ENCODE data around the gene SLC2A14.
A peak's percentile ranks its signal among the peaks of the same experiment; 100 is the strongest.
"Not testable (repeated sequence)": the region's sequence is repeated elsewhere in the genome, so short reads cannot be mapped to it uniquely, and the experiment has no call there.

SLC2A14 gene

GRCh38 chr12:7869137-7869536, 3.6 kb downstream of the SLC2A14 start:
- no peak for DNase-seq (ENCODE audit: low read depth)

GRCh38 chr12:7868391-7868790, 4.3 kb downstream of the SLC2A14 start:
- no peak for DNase-seq (ENCODE audit: low read depth)

GRCh38 chr12:7864601-7865150, 8.0 kb downstream of the SLC2A14 start:
- no peak for DNase-seq (ENCODE audit: low read depth)

- not testable (repeated sequence) for DNase-seq (ENCODE audit: low read depth)
These were observed 9.8 kb downstream of the SLC2A14 start for GRCh38 chr12:7862814-7863348.

- DNase-seq (ENCODE audit: low read depth) = not testable (repeated sequence)
These were observed 10.4 kb downstream of the SLC2A14 start for GRCh38 chr12:7862301-7862700.

- peak; percentile 69 for DNase-seq (ENCODE audit: low read depth)
These were observed 13.2 kb downstream of the SLC2A14 start for GRCh38 chr12:7859552-7859951.

GRCh38 chr12:7857971-7858370, 14.7 kb downstream of the SLC2A14 start:
- no peak for DNase-seq (ENCODE audit: low read depth)

GRCh38 chr12:7856516-7856915, 16.2 kb downstream of the SLC2A14 start:
- DNase-seq (ENCODE audit: low read depth) = no peak

GRCh38 chr12:7853557-7853956, 19.2 kb downstream of the SLC2A14 start:
- no peak for DNase-seq (ENCODE audit: low read depth)

- not testable (repeated sequence) for DNase-seq (ENCODE audit: low read depth)
These were observed 21.1 kb downstream of the SLC2A14 start for GRCh38 chr12:7851622-7852081.

GRCh38 chr12:7850099-7850498, 22.6 kb downstream of the SLC2A14 start:
- DNase-seq (ENCODE audit: low read depth) = not testable (repeated sequence)

GRCh38 chr12:7848098-7848422, 24.7 kb downstream of the SLC2A14 start:
- not testable (repeated sequence) for DNase-seq (ENCODE audit: low read depth)

GRCh38 chr12:7847226-7848097, 25.3 kb downstream of the SLC2A14 start:
- not testable (repeated sequence) for DNase-seq (ENCODE audit: low read depth)

GRCh38 chr12:7844116-7844515, 28.6 kb downstream of the SLC2A14 start:
- no peak for DNase-seq (ENCODE audit: low read depth)

GRCh38 chr12:7843583-7843982, 29.1 kb downstream of the SLC2A14 start:
- DNase-seq (ENCODE audit: low read depth) = not testable (repeated sequence)

GRCh38 chr12:7843149-7843548, 29.6 kb downstream of the SLC2A14 start:
- DNase-seq (ENCODE audit: low read depth) = not testable (repeated sequence)

GRCh38 chr12:7842444-7842843, 30.3 kb downstream of the SLC2A14 start:
- not testable (repeated sequence) for DNase-seq (ENCODE audit: low read depth)

GRCh38 chr12:7839848-7840247, 32.9 kb downstream of the SLC2A14 start:
- DNase-seq (ENCODE audit: low read depth) = not testable (repeated sequence)

- not testable (repeated sequence) for DNase-seq (ENCODE audit: low read depth)
These were observed 33.5 kb downstream of the SLC2A14 start for GRCh38 chr12:7839226-7839625.

GRCh38 chr12:7837366-7837765, 35.3 kb downstream of the SLC2A14 start:
- no peak for DNase-seq (ENCODE audit: low read depth)

GRCh38 chr12:7835766-7836165, 36.9 kb downstream of the SLC2A14 start:
- no peak for DNase-seq (ENCODE audit: low read depth)

GRCh38 chr12:7835116-7835515, 37.6 kb downstream of the SLC2A14 start:
- no peak for DNase-seq (ENCODE audit: low read depth)

GRCh38 chr12:7834701-7835100, 38.0 kb downstream of the SLC2A14 start:
- DNase-seq (ENCODE audit: low read depth) = no peak
